ENCODE data around the gene NKAIN2. TPM values are rescaled to one million over a fixed set of nuclear protein-coding genes. Genes with fewer than 3 reads are reported as not detected.

Gene NKAIN2
- total and polyA plus RNA-seq, 2 donors (not counting 3 experiments of a cell fraction or from before 2014, with no cell fraction given): 0.03 TPM; not detected in 1

GRCh38 chr6:124260337-124260736, 456.7 kb downstream of the NKAIN2 start:
- CTCF ChIA-PET: no interaction called here
- intact Hi-C loops (cut with micrococcal nuclease): no loop called here

GRCh38 chr6:124269733-124270132, 466.1 kb downstream of the NKAIN2 start:
- POLR2A ChIA-PET: no interaction called here
- FAIRE-seq (no peak), DNase-seq (ENCODE audit: low read depth, low spot score) (no peak)
- Histone ChIP-seq H3K9me3 (replicated peaks; ENCODE audit: control insufficient read depth, insufficient read depth, low read length) (no peaks in the 10 kb centered on the region), H2AFZ (ENCODE audit: low read depth, low read length) (no peak overlapping the region), H3K4me2 (ENCODE audit: insufficient read depth, low read length) (no peak overlapping the region), H3K4me1 (ENCODE audit: control insufficient read depth, extremely low read depth, insufficient read depth, low read length) (no peaks in the 10 kb centered on the region), H3K27ac (ENCODE audit: insufficient read depth, low read depth, low read length) (no peak overlapping the region), H4K20me1 (replicated peaks; ENCODE audit: control insufficient read depth, extremely low read depth, insufficient read depth, low read length) (no peaks in the 10 kb centered on the region), H3K79me2 (ENCODE audit: control insufficient read depth, insufficient read depth, low read length) (no peaks in the 10 kb centered on the region), H3K9ac (replicated peaks; ENCODE audit: extremely low read depth, insufficient read depth, low read length) (no peak overlapping the region), H3K4me3 (replicated peaks in 1 of 3; ENCODE audit: insufficient read depth in 1 of 3, low read depth in 1 of 3, low read length in 3 of 3) (no peak overlapping the region), H3K36me3 (ENCODE audit: control insufficient read depth in 2 of 2, extremely low read depth in 1 of 2, insufficient read depth in 2 of 2, low read length in 2 of 2) (no peaks in the 10 kb centered on the region), H3K27me3 (ENCODE audit: control insufficient read depth in 2 of 2, insufficient read depth in 2 of 2, low read length in 2 of 2) (no peaks in the 10 kb centered on the region), H3K9me1 (replicated peaks; ENCODE audit: control insufficient read depth, extremely low read depth, insufficient read depth, low read length) (no peaks in the 10 kb centered on the region)
- dilution Hi-C loops (cut with MboI; ENCODE audit: extremely low pct_ligation_motif_present, low sequenced_read_pairs): no loop called here
- no TSS peak for BruUV-seq (replicated peaks)
- CTCF ChIA-PET: no interaction called here
- intact Hi-C loops (cut with micrococcal nuclease): no loop called here
- TF ChIP-seq POLR2A (IDR thresholded peaks at IDR 0.05; ENCODE audit: low read depth, low read length) (no peak), MYC (IDR thresholded peaks at IDR 0.05; ENCODE audit: low read depth, low read length) (no peak), JUN (IDR thresholded peaks at IDR 0.05; ENCODE audit: borderline replicate concordance, insufficient read depth, insufficient read length, low read depth) (no peak), FOS (IDR thresholded peaks at IDR 0.05; ENCODE audit: borderline replicate concordance, insufficient read depth, low read length) (no peak), CTCF (IDR thresholded peaks at IDR 0.05; ENCODE audit: extremely low read depth in 1 of 2, insufficient read depth in 1 of 2, low read depth in 1 of 2, low read length in 2 of 2) (no peak), POLR2AphosphoS5 (IDR thresholded peaks at IDR 0.05; ENCODE audit: insufficient read depth, low read depth, low read length) (no peak), GATA2 (IDR thresholded peaks at IDR 0.05; ENCODE audit: insufficient read depth, insufficient read length, low read depth, low read length) (no peak), EZH2 (IDR thresholded peaks at IDR 0.05; ENCODE audit: borderline replicate concordance, low read depth, low read length, severe bottlenecking) (no peak), MAX (IDR thresholded peaks at IDR 0.05; ENCODE audit: insufficient read depth, insufficient read length) (no peak)

More at GRCh38 chr6:124260337-124260736, 456.7 kb downstream of the NKAIN2 start:
- FAIRE-seq (no peak), DNase-seq (ENCODE audit: low read depth, low spot score) (no peak)
- no peak overlapping the region for H3K9ac ChIP-seq (replicated peaks; ENCODE audit: extremely low read depth, insufficient read depth, low read length)
- H3K4me1 ChIP-seq (ENCODE audit: control insufficient read depth, extremely low read depth, insufficient read depth, low read length): no peaks in the 10 kb centered on the region
- BruUV-seq (replicated peaks): no TSS peak
- H2AFZ ChIP-seq (ENCODE audit: low read depth, low read length): no peak overlapping the region
- no peaks in the 10 kb centered on the region for H3K9me3 ChIP-seq (replicated peaks; ENCODE audit: control insufficient read depth, insufficient read depth, low read length)
- TF ChIP-seq CTCF (IDR thresholded peaks at IDR 0.05; ENCODE audit: extremely low read depth in 1 of 2, insufficient read depth in 1 of 2, low read depth in 1 of 2, low read length in 2 of 2) (no peak), POLR2A (IDR thresholded peaks at IDR 0.05; ENCODE audit: low read depth, low read length) (no peak), FOS (IDR thresholded peaks at IDR 0.05; ENCODE audit: borderline replicate concordance, insufficient read depth, low read length) (no peak)
- POLR2A ChIA-PET: no interaction called here
- H3K79me2 ChIP-seq (ENCODE audit: control insufficient read depth, insufficient read depth, low read length): no peaks in the 10 kb centered on the region
- no peaks in the 10 kb centered on the region for H3K9me1 ChIP-seq (replicated peaks; ENCODE audit: control insufficient read depth, extremely low read depth, insufficient read depth, low read length)
- H3K4me2 ChIP-seq (ENCODE audit: insufficient read depth, low read length): no peak overlapping the region
- H4K20me1 ChIP-seq (replicated peaks; ENCODE audit: control insufficient read depth, extremely low read depth, insufficient read depth, low read length): no peaks in the 10 kb centered on the region
- no peaks in the 10 kb centered on the region for H3K36me3 ChIP-seq (ENCODE audit: control insufficient read depth in 2 of 2, extremely low read depth in 1 of 2, insufficient read depth in 2 of 2, low read length in 2 of 2)
- no peak overlapping the region for H3K4me3 ChIP-seq (replicated peaks in 1 of 3; ENCODE audit: insufficient read depth in 1 of 3, low read depth in 1 of 3, low read length in 3 of 3)
- dilution Hi-C loops (cut with MboI; ENCODE audit: extremely low pct_ligation_motif_present, low sequenced_read_pairs): no loop called here
- H3K27me3 ChIP-seq (ENCODE audit: control insufficient read depth in 2 of 2, insufficient read depth in 2 of 2, low read length in 2 of 2): no peaks in the 10 kb centered on the region
- H3K27ac ChIP-seq (ENCODE audit: insufficient read depth, low read depth, low read length): no peak overlapping the region
